Measurements from ENCODE around the gene PLEKHG1.

DNA sequence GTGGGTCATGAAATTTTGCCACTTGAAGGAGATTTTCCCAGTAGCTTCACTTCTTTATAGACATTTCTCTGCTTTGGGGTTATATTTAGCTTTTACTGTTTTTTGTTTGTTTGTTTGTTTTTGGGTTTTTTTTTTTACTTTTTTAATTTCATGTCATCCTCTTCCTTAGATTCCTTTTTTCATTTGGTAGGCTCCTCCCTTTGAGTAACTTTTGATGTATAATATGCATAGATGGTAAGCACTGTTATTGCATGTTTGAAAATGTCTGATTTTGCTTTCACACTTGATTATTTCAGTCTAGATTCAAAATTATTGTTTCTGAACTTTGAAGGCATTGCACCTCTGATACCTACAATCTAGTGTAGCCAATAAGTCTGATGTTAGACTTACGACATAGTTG lies 37.6 kb downstream of the PLEKHG1 start:
- TF ChIP-seq CTCF (conservative IDR thresholded peaks at IDR 0.05; ENCODE audit: low read length) (no peak), EZH2phosphoT487 (IDR thresholded peaks at IDR 0.05; ENCODE audit: borderline replicate concordance) (no peak)

Measured in Loucy (cell line).